Measurements from ENCODE around the gene MOB2.

DNA sequence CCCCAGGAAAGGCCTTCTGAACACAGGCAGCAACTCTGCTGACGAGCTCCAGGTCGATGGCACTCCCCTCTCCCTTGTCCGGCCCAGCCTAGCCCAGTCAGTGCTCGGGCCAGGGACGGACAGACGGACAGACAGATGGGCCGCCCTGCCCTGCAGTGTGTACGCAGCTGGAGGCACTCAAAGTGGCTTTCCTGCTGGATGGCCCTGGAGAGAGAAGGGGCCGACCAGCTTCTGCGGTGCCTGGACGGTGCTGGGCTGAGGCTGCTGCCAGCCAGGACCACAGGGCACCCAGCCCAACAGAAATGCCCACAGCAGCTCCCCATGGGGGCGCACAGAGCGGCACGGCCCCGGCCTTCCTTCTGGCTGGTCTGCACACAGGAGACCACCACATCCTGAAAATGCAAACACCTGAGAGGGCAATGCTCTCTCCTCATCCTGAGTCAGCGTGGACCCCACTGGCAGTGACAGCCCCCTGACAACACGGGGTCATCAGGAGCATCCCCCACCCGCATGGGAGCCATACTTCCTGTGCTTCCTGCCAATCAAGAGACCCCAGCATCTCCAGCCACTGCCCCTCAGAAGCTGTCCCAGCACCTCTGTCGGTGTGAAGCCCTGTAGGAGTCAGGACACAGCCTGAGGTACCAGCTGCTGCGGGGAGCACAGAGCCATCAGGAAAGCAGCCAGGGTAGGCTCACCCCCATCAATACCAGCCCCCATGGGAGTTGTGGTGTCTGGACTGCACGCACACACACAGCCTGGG, 692 bp upstream of the MOB2 start:
- TF ChIP-seq ARNTL (CRISPR knock-in tag; IDR thresholded peaks at IDR 0.05; ENCODE audit: borderline replicate concordance, low read depth) = no peak
- TF ChIP-seq OSR1 (CRISPR knock-in tag; IDR thresholded peaks at IDR 0.05) = no peak
- TF ChIP-seq, protein P1, sequence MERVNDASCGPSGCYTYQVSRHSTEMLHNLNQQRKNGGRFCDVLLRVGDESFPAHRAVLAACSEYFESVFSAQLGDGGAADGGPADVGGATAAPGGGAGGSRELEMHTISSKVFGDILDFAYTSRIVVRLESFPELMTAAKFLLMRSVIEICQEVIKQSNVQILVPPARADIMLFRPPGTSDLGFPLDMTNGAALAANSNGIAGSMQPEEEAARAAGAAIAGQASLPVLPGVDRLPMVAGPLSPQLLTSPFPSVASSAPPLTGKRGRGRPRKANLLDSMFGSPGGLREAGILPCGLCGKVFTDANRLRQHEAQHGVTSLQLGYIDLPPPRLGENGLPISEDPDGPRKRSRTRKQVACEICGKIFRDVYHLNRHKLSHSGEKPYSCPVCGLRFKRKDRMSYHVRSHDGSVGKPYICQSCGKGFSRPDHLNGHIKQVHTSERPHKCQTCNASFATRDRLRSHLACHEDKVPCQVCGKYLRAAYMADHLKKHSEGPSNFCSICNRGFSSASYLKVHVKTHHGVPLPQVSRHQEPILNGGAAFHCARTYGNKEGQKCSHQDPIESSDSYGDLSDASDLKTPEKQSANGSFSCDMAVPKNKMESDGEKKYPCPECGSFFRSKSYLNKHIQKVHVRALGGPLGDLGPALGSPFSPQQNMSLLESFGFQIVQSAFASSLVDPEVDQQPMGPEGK (CRISPR knock-in tag; IDR thresholded peaks at IDR 0.05; ENCODE audit: borderline replicate concordance) = no peak
- TF ChIP-seq, protein P2, sequence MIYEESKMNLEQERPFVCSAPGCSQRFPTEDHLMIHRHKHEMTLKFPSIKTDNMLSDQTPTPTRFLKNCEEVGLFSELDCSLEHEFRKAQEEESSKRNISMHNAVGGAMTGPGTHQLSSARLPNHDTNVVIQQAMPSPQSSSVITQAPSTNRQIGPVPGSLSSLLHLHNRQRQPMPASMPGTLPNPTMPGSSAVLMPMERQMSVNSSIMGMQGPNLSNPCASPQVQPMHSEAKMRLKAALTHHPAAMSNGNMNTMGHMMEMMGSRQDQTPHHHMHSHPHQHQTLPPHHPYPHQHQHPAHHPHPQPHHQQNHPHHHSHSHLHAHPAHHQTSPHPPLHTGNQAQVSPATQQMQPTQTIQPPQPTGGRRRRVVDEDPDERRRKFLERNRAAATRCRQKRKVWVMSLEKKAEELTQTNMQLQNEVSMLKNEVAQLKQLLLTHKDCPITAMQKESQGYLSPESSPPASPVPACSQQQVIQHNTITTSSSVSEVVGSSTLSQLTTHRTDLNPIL (CRISPR knock-in tag; IDR thresholded peaks at IDR 0.05; ENCODE audit: low read depth) = no peak
- TF ChIP-seq ZFP30 (CRISPR knock-in tag; IDR thresholded peaks at IDR 0.05) = no peak
- TF ChIP-seq, protein P3, sequence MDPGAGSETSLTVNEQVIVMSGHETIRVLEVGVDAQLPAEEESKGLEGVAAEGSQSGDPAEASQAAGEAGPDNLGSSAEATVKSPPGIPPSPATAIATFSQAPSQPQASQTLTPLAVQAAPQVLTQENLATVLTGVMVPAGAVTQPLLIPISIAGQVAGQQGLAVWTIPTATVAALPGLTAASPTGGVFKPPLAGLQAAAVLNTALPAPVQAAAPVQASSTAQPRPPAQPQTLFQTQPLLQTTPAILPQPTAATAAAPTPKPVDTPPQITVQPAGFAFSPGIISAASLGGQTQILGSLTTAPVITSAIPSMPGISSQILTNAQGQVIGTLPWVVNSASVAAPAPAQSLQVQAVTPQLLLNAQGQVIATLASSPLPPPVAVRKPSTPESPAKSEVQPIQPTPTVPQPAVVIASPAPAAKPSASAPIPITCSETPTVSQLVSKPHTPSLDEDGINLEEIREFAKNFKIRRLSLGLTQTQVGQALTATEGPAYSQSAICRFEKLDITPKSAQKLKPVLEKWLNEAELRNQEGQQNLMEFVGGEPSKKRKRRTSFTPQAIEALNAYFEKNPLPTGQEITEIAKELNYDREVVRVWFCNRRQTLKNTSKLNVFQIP (CRISPR knock-in tag; IDR thresholded peaks at IDR 0.05; ENCODE audit: borderline replicate concordance, low read depth) = no peak
- no peak for TF ChIP-seq TCF4 (CRISPR knock-in tag; IDR thresholded peaks at IDR 0.05; ENCODE audit: borderline replicate concordance)
- no peak for TF ChIP-seq ZNF8 (CRISPR knock-in tag; IDR thresholded peaks at IDR 0.05)
- no peak for TF ChIP-seq RARB (CRISPR knock-in tag; IDR thresholded peaks at IDR 0.05)
- no peak for TF ChIP-seq ISL1 (CRISPR knock-in tag; IDR thresholded peaks at IDR 0.05)
- no peak for TF ChIP-seq ZNF70 (CRISPR knock-in tag; IDR thresholded peaks at IDR 0.05)
- no peak for TF ChIP-seq ZFP3 (CRISPR knock-in tag; IDR thresholded peaks at IDR 0.05)
- no peak for TF ChIP-seq ZNF565 (CRISPR knock-in tag; conservative IDR thresholded peaks at IDR 0.05; ENCODE audit: low read depth)
- TF ChIP-seq TOX (CRISPR knock-in tag; IDR thresholded peaks at IDR 0.05; ENCODE audit: borderline replicate concordance) = no peak
